IPS DF 19.7 (cell line): ENCODE results near the gene SUN2.

Experiments used
- DNase-seq: peaks from one replicate; pipeline ENCODE4 v3.0.0-alpha.2; 2013; ENCODE audit warnings: low read depth, low spot score

SUN2 gene

DNA sequence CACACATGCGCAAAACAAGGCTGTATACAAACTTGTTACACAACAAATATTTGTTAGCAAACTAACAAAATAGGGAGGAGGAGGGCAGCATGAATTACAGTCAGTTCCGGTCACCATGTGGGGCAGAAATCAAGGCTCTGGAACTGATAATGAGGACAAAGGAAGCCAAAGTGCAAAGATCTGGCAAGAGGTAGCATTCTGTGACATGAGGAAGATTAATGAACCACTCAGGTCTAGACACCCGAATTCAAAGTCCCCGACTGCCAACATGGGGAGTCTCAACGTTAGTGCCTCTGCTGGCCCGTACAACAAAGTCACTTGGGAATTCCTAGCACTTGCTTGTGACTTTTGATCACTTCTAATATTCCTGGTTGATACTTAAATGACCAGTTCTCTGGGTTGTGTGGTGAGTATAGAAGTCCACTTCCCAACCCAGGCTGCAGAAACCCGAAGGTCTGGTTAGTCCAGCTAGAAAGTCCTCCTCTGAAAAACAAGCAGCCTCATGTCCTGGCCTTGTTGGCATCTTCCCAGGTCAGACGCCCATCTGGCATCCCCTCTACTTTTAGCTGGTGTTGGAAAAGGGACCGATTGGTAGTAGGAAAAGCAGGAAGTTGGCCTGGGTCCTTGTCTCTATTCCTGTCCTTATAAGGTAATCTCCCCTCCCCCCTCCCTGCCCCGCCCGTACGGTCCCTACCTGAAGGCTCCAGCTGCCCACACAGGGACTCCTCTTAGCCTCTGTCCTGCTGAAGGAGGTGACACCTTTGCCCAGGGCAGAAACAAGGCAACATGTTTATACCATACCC lies 1.6 kb downstream of the SUN2 start:
- no peak for DNase-seq

DNA sequence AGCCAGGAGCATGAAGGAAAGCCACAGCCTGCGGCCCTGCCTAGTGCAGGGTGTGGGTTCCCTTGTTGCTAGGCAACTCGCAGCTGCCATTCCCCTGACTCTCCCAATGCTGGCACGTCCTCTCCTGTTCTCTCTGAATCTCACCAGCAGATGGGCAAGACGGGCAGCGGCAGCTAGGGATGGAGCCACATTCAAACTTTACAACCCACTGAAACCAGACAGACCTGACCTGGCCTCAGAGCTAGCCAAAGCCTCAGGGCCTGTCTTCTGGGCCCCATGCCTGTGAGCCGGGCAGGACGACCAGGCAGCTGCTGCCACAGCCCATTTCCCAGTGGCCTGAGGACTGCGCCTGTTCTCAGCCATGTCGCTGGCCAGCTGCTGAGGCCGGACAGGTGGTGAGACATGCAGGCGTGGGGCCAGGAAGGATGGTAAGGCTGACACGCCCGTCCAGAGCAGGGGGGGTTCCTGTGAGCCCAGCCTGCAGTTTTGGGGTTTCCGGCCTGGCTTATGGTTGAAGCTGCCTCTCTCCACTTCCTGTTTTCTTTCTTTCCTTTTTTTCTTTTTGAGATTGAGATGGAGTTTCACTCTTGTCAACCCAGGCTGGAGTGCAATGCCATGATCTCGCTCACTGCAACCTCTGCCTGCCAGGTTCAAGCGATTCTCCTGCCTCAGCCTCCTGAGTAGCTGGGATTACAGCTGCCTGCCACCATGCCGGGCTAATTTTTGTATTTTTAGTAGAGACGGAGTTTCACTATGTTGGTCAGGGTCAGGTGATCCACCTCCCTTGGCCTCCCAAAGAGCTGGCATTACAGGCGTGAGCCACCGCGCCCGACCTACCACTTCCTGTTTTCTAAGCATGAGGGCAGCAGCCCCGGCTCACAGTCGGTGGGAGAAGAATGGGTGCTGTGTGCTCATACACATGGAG lies 4.1 kb downstream of the SUN2 start:
- DNase-seq, result no peak

DNA sequence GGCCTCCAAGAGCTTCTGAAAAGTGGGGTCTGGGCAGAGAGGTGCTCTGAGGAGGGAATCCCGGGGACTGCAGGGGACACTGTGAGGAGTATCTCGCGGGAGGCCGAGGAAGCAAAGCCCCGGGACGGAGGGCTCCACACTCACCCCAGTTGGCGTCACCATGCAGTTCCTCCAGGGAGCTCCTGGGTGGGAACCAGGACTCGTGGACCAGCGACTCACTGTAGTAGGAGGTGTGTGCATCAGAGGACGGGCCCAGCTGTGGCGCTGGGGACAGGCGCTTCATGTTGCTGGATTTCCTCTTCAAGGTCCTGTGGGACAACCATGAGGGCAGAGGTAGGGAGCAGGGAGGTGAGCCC lies 4.8 kb downstream of the SUN2 start:
- DNase-seq, result no peak

DNA sequence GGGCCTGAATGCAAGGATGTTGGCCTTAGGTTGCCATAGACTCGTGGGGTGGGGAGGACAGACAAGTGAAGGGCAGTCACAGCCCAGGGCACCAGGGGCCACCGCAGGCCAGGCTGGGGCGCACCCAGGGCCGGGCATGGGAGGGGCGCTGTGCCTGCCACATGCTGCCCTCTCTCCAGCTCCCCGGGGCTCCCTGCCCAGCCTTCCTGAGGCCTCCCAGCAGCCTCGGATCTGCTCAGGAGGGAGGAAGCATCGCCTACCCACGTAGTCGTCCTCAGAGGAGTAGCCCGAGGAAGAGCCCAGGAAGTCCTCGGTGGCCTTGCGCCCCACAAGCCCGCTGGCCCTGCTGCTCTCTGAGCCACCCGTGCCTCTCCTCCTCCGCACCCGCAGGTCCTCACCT lies 5.2 kb downstream of the SUN2 start:
- DNase-seq, result no peak

DNA sequence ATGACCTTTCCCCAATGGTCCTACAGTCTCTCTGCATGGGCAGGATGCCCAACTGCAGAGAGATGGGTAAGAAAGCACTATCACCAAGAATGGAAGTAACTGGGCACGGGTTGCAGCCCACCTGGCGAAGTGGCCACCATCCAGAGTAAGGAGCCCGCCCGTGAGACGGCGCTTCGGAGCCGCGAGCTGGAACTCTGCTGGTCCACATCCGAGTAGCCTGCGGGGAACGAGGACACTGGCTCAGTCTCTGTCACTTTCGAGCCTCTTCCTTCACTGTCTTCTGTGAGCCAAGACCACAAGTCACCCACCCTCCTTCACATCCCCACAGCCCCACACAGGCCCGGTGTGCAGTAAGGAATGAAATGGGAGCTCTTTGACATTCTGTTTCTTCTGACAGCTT lies 5.7 kb downstream of the SUN2 start:
- DNase-seq, result no peak

DNA sequence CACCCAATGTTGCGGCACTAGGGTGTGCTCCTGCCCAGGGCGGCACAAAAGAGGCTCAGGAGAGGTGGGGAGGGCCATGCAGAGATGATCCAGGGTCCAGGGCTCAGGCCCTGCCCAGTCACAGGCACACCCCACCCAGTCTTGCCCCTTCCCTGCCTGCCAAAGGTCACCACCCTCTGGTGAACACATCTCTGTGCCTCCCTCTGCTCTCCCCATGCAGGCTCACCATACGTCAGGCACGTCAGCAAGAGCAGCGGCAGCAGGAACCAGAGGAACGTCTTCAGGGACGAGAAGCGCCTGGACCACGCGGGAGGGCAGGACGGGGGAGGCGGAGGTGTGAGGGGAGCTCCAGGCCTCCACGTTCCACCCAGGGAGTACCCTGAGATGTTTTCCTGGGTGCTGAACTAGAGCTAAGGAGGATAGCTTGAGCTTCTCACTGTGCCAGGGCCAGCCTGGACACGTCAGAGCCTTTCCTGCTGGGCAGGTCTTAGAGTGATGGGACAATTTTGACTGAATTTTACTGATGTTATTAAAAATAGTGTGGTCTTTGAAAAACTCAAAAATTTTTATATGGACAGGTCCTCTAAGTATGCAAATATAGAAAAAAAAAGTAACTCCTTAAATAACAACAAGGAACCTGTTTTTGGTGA lies 7.2 kb downstream of the SUN2 start:
- DNase-seq, result no peak

DNA sequence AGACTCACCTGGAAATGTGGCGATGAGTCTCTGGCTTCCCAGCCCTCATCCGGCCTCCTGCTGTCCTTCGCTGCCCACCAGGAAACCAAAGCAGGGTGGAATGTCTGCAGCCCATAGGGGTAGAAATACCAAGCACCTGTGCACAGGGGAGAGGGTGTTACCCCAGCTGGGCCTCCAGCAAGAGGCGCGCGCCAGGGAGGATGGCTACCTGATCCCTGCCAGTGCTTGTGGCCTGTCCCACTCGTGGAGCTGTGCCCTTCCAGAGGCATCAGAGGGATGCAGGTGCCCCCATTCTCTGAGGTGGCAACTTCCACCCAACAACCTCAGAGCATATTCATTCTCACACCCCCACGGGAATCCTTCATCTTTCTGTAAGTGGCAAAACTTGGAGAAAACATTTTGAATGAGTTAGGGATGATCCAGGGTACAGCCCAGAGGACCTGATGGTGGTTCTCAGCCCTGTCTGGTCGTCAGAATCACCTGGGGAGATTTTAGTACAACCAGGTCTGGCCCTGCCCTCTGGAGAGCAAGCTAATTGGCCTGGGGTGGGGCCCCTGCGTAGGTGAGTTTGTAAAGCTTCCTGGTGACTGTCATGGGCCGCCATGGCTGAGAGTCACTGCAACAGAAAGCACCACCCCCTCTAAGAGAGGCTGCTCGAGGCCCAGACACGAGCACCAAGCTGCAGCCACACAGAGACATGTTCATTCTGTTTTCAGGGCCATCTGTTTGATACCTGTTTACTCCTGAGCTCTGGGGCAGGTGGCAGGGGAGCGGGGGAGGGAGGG lies 9.9 kb downstream of the SUN2 start:
- DNase-seq, result no peak

DNA sequence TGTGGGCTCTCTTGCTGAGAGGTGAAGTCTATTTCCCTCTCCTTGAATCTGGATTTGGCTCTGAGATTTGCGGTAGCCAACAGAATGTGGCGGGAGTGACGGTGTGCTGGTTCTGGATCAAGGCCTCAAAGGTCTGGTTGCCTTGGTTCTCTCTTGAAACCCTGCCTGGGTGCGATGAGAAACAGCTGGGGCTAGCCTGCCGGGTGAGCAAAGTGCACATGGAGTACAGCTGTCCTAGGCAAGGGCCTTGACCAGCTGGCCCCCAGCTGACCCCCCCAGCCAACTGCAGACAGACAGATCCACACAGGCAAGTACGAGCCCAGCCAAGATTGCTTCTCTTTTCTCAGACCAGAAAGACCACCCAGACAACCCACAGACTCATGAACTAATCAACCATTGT lies 10.8 kb downstream of the SUN2 start:
- DNase-seq, result no peak

DNA sequence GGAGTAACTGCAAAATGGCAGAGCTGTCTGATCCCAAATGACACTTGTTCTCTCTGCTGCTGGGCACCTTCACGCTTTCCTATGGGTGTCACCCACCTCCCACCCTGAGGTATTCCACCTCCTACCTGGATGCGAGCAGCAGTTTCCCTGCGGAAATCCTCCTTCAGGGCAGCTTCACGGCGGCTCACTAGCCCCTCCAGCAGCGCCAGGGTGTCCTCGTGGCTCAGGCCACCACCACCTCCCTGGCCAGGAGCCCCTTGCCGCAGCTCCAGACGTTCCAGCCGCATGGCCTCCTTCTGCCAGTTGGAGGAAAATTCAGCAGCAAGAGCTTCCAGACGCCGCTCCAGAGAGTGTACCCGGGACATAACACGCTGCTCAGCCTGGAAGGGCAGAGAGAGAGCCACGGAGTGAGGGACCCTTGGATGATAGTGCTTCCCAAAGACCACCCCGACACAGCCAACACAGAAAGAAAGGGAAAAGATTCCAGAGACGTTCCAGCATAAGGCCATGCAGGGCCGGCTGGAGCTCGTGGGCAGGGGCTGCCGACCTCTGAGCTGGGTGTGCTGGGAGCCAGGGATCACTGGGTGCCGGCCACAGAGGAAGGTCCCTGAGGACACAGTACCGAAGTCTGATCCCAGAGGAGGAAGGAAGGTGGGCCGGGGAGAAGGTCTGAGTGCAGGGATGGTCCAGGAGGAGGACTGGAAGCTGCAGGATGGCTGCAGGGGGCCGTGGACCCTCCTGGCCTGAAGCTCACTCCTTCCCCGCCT lies 13.4 kb downstream of the SUN2 start:
- DNase-seq, result no peak

DNA sequence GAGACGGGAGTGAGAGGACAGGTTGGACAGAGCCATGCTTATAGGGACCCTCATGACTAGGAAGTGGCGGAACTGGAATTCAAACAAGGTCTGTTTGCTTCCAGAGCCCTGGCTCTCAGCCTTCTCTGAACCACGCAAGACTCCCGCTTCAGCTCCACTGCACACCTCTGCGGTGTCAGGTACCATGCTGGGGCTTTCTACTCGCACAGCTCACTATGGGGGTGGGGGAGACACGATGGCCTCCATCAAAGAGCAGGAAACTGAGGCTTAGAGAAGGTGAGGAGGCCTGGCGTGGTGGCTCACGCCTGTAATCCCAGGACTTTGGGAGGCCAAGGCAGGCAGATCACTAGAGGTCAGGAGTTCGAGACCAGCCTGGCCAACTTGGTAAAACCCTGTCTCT lies 14.2 kb downstream of the SUN2 start:
- no peak for DNase-seq

DNA sequence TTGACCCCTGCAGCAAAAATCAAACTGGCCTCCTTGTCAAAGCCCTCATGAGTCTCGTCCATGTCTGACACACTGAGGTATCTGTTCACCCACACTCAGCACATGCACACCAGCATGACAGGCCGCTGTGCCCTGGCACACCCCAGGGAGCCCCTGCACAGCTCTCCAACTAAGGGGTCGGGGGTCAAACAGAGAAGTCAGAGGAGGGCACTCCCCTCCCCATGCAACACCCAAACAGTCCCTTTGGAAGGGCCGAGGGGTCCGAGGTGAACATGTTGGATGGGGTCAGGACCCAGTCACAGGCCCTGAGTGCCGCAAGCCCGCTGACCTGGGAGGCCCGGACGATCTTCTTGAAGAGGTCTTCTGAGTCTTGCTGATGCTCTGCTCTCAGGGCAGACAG lies 14.6 kb downstream of the SUN2 start:
- no peak for DNase-seq

DNA sequence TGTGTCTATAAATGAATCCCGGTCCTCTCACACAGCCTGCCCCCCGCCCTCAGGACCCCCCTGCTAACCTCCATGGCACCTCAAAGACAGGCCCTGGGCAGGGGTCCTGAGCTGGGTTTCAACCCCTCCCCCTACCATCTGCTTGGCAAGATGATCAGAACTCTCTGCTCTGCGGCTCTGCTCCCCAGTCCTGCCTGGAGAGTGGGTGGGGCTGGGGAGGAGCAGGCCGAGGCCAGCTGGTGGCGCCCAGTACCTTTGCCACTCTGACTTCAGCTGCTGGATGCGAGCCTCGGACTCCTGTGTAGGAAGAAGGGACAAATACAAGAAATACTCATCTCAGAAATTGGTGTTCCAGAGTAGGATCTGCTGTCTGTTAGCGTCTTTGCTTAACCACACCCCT lies 15.0 kb downstream of the SUN2 start:
- no peak for DNase-seq

DNA sequence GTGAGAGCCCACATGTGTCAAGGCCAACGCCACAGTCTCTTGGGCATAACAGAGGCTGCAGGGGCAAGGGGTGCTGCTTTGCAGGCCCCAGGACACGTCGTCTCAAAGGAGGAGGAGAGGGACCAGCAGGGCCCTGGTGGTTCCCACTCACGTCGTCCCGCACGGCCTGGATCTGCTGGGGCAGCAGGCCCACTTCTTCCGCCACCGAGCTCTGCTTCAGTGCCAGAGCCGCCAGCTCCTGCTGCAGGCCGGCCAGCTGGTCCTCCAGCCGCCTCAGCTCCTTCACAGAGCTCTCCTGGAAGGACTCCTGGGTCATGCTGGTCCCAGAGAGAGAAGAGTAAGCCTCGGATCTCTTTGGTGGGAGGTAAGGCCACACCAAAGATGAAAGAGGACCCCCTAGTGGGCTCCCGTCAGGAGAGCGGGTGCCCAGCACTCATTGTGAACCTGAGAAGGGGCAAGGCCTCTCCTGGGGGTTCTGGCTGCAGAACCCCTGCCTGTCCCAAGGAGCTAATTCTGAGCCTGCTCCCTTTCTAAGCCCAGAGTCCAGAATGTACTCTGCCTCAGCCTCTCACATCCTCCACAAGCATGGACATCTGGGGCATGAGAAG lies 15.6 kb downstream of the SUN2 start:
- DNase-seq, result no peak

DNA sequence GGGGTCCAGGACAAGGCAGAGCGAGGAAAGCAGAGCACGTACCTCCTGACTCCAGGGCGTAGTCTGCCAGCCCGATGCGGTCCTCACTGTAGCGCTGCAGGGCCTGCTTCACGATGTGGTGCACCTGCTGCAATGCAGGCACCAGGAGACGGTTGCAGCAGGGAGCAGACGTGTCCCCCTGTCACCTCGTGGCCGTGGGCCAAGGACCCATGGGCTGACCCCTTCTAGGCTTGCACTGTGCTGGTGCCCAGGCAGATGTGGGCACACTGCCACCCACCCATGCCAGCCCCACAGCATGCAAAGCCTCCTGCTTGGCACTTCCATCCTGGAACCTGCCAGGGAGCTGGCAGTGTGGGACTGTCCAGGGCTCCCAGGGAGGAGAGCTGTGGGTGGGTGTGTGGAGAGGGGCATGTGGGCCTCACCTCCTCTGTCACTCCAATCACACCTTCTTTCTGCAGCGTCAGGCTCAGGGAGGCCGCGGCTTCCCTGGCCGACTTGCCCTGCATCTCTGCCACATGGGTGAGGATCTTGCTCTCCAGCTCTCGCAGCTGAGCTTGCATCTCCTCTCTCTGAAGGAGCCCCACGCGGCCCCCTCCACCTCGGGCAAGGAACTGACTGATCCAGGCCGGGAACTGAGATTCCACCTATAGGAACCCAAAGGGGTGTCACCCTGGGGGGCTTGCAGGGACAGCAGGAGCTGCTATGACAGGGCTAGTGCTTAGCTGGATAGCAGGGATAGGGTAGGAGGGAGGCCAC lies 16.3 kb downstream of the SUN2 start:
- no peak for DNase-seq

DNA sequence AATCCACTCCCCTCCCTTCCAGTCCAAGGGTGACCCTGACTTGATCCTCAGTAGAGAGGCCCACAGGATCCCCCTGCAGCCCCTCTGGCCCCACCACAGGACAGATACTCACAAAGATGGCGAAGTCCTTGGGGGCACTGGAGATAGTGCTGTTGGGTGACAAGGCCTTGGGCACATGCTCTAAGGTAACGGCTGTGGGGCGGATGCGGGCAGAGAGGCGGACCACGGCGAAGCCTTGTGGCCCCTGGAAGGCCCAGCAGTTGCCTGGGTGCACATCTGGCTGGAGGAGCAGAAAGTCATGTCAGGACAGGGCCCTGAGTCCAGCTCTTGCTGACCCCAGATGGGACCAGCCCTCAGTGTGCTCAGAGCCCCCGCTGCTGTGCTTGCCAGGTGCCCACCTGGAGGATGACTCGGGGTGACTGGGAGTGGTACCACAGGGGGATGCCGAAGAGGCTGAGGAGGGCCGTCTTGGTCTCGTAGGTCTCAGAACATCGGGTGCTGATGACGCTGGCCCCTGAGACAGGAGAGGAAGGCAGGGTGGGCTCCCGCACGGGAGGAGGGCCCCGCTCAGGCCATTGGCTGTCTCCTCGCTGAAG lies 17.2 kb downstream of the SUN2 start:
- DNase-seq, result no peak

DNA sequence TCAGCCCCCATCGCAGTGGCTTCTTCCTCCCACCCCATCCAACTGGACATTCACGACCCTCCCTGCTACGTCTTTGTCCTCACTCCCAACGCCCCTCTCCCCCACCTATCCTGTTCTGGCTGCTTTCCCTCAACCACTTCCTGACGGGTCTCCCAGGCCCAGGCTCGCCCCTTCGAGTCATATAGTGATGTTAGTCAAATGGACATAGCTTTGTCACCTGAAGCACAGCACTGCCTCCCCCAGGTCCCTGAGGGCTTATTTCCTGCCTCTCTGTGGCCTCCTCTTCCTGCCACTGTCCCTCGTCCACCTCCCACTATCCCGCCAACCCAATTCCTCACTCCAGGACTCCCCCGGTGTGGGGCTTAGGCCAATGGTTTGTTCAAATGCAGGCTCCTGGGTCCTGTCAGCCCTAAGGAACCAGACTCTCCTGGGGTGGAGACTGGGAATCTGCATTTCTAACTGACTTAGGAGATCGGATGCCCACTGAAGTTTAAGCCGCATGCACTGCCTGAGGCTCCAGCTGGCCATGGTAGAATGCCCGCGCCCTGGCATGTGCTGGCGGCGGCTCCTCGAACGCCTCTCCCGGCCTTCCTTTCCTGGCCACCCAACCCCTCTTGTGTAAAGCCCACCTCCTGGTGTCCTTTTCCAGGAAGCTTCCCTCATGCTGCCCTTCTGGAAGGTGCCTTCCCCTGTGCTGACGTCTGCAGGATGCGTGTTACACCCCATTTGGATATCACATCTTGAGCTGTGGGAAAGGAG lies 18.3 kb downstream of the SUN2 start:
- no peak for DNase-seq

DNA sequence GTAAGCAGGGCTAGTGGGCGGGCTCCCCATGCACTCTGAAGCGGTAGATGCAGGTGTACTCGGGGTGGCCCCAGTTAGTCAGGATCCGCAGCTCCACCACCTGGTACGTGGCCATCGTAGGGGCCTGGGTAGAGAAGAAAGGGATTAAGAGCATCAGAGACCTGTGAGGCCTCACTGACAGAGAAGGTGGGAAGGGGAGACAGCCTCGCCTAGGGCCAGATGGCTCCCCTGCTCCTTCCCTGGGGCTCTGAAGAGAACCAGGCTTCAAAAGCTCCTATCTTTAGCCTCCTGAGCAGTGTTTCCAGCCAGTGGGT lies 19.6 kb downstream of the SUN2 start:
- no peak for DNase-seq

DNA sequence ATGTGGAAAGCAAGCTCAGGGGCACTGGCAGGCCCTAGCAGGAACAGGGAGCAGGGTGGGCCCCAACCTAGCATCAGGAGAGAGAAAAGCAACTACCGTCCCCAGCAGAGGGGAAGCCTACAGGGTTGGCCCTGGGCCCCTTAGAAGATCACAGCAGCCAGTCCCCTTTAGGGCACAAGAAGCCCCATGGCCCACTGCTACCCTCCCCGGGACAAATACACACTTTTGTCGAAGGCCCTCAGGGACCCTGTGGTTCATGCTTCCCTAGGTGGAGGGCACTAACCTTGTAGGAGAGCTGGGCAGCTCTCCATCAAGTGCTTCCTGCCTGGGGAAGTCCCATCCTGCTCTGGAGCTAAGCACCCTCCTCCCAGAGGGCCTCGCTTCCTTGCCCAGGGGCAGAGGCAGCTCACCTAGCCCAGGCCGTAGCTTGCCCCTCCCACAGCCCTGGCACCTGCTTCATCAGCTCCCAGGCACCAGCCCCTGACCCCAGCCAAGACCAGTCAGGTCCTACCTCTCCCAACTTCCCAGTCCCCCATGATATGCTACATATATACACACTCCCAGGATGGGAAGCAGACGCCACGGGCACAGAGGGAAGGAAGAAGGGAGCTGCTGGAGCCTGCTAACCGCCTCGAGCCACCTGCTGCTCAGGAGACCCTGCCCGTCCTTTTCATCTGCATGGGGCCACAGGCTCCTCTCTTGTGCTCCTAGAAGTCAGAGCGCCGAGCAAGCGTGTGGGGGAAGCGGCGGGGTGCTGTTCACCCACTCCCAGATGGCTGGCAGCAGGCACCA lies 20.1 kb downstream of the SUN2 start:
- no peak for DNase-seq
